ENCODE measurements around the gene DAB1.

Gene DAB1

GRCh38 chr1:56967900-56968832 is 455.7 kb downstream of the DAB1 start:
- no peak for DNase-seq

- no peak for DNase-seq
Measured at GRCh38 chr1:56967355-56967754, 456.5 kb downstream of the DAB1 start.

GRCh38 chr1:56966698-56966999 is 457.2 kb downstream of the DAB1 start:
- DNase-seq = no peak

- DNase-seq = no peak
Measured at GRCh38 chr1:56965916-56966697, 457.8 kb downstream of the DAB1 start, which contains the start of gene C8B. C8B (minus strand) TSS chr1:56966015; CDS start chr1:56965948, 67 bp downstream.

GRCh38 chr1:56965191-56965590 is 458.7 kb downstream of the DAB1 start:
- DNase-seq = no peak

- DNase-seq = no peak
Measured at GRCh38 chr1:56964349-56965017, 459.4 kb downstream of the DAB1 start.

- no peak for DNase-seq
Measured at GRCh38 chr1:56963667-56964066, 460.2 kb downstream of the DAB1 start.

GRCh38 chr1:56961426-56961825 is 462.4 kb downstream of the DAB1 start:
- no peak for DNase-seq

- no peak for DNase-seq
Measured at GRCh38 chr1:56958526-56958925, 465.3 kb downstream of the DAB1 start.

- no peak for DNase-seq
Measured at GRCh38 chr1:56957931-56958330, 465.9 kb downstream of the DAB1 start.

- DNase-seq = no peak
Measured at GRCh38 chr1:56954664-56955063, 469.2 kb downstream of the DAB1 start.

- no peak for DNase-seq
Measured at GRCh38 chr1:56953386-56953785, 470.5 kb downstream of the DAB1 start.

- no peak for DNase-seq
Measured at GRCh38 chr1:56952501-56952900, 471.4 kb downstream of the DAB1 start.

GRCh38 chr1:56948403-56949023 is 475.3 kb downstream of the DAB1 start:
- DNase-seq = no peak
